ENCODE data around the gene PPARA.
"Not testable (repeated sequence)": the region's sequence is repeated elsewhere in the genome, so short reads cannot be mapped to it uniquely, and the experiment has no call there.

Gene PPARA

GRCh38 chr22:46263216-46263590, 112.9 kb downstream of the PPARA start, which contains the start of gene PKDREJ:
Gene PKDREJ (minus strand): TSS chr22:46263343. CDS start chr22:46263322, 21 bp downstream.
- Mint-ChIP-seq H3K4me3 (no peak within 1 kb of the TSS), H3K36me3 (no peaks in the 10 kb centered on the region), H3K4me1 (peaks cover 9% of the 10 kb centered on the region), H3K27me3 (peaks cover 49% of the 10 kb centered on the region), H3K9me3 (no peaks in the 10 kb centered on the region), H3K27ac (no peak within 1 kb of the TSS)
- ATAC-seq, result peak; percentile 14

GRCh38 chr22:46264520-46264919, 114.2 kb downstream of the PPARA start:
- ATAC-seq, H3K27ac Mint-ChIP-seq, H3K36me3 Mint-ChIP-seq, H3K9me3 Mint-ChIP-seq, H3K4me3 Mint-ChIP-seq: not testable (repeated sequence)
- peaks cover 42% of the 10 kb centered on the region for H3K27me3 Mint-ChIP-seq
- H3K4me1 Mint-ChIP-seq, result peaks cover 16% of the 10 kb centered on the region

- H3K27me3 Mint-ChIP-seq, result peaks cover 34% of the 10 kb centered on the region
- H3K27ac Mint-ChIP-seq, H3K36me3 Mint-ChIP-seq, H3K9me3 Mint-ChIP-seq, H3K4me3 Mint-ChIP-seq, ATAC-seq: not testable (repeated sequence)
- H3K4me1 Mint-ChIP-seq, result peaks cover 23% of the 10 kb centered on the region
These were observed 115.3 kb downstream of the PPARA start for GRCh38 chr22:46265627-46266026.

GRCh38 chr22:46267431-46268279, 117.3 kb downstream of the PPARA start, which contains the start of gene TTC38:
Gene TTC38 (plus strand): TSS chr22:46268008. CDS start chr22:46268040, 32 bp downstream.
- peak; percentile 88 for ATAC-seq
- Mint-ChIP-seq H3K27me3 (peaks cover 16% of the 10 kb centered on the region), H3K27ac (peak within 1 kb of the TSS; percentile 76), H3K4me3 (peak within 1 kb of the TSS; percentile 92), H3K4me1 (peaks cover 23% of the 10 kb centered on the region), H3K36me3 (no peaks in the 10 kb centered on the region), H3K9me3 (no peaks in the 10 kb centered on the region)

- H3K27me3 Mint-ChIP-seq, result peaks cover under 1% of the 10 kb centered on the region
- no peak overlapping the region for H3K27ac Mint-ChIP-seq
- no peak overlapping the region for H3K4me3 Mint-ChIP-seq
- ATAC-seq, result no peak
- H3K4me1 Mint-ChIP-seq, result peaks cover 23% of the 10 kb centered on the region
- H3K9me3 Mint-ChIP-seq, result no peaks in the 10 kb centered on the region
- peaks cover 5% of the 10 kb centered on the region for H3K36me3 Mint-ChIP-seq
These were observed 119.2 kb downstream of the PPARA start for GRCh38 chr22:46269564-46269963.

- Mint-ChIP-seq H3K4me1 (peaks cover 21% of the 10 kb centered on the region), H3K27ac (no peak overlapping the region), H3K4me3 (no peak overlapping the region), H3K27me3 (no peaks in the 10 kb centered on the region), H3K9me3 (no peaks in the 10 kb centered on the region), H3K36me3 (peaks cover 19% of the 10 kb centered on the region)
- no peak for ATAC-seq
These were observed 121.9 kb downstream of the PPARA start for GRCh38 chr22:46272196-46272595.

- no peak overlapping the region for H3K4me3 Mint-ChIP-seq
- H3K36me3 Mint-ChIP-seq, result peaks cover 23% of the 10 kb centered on the region
- no peaks in the 10 kb centered on the region for H3K9me3 Mint-ChIP-seq
- H3K27me3 Mint-ChIP-seq, result no peaks in the 10 kb centered on the region
- H3K27ac Mint-ChIP-seq, result no peak overlapping the region
- no peak for ATAC-seq
- peaks cover 16% of the 10 kb centered on the region for H3K4me1 Mint-ChIP-seq
These were observed 122.6 kb downstream of the PPARA start for GRCh38 chr22:46272762-46273431.

- H3K4me1 Mint-ChIP-seq, result peaks cover 14% of the 10 kb centered on the region
These were observed 123.3 kb downstream of the PPARA start for GRCh38 chr22:46273432-46274148.

GRCh38 chr22:46274381-46274780, 124.1 kb downstream of the PPARA start:
- Mint-ChIP-seq H3K4me3 (no peak overlapping the region), H3K9me3 (no peaks in the 10 kb centered on the region), H3K4me1 (peaks cover 15% of the 10 kb centered on the region), H3K36me3 (peaks cover 34% of the 10 kb centered on the region), H3K27me3 (no peaks in the 10 kb centered on the region), H3K27ac (no peak overlapping the region)
- ATAC-seq, result no peak

More at GRCh38 chr22:46273432-46274148, 123.3 kb downstream of the PPARA start:
- H3K27ac Mint-ChIP-seq, result no peak overlapping the region
- H3K9me3 Mint-ChIP-seq, result no peaks in the 10 kb centered on the region
- peaks cover 30% of the 10 kb centered on the region for H3K36me3 Mint-ChIP-seq
- ATAC-seq, result no peak
- H3K4me3 Mint-ChIP-seq, result no peak overlapping the region
- H3K27me3 Mint-ChIP-seq, result no peaks in the 10 kb centered on the region

GRCh38 chr22:46275455-46276122, 125.3 kb downstream of the PPARA start:
- H3K27ac Mint-ChIP-seq, result no peak overlapping the region
- ATAC-seq, result no peak
- peaks cover 16% of the 10 kb centered on the region for H3K4me1 Mint-ChIP-seq
- H3K36me3 Mint-ChIP-seq, result peaks cover 40% of the 10 kb centered on the region
- H3K4me3 Mint-ChIP-seq, result no peak overlapping the region
- H3K27me3 Mint-ChIP-seq, result no peaks in the 10 kb centered on the region
- H3K9me3 Mint-ChIP-seq, result no peaks in the 10 kb centered on the region

GRCh38 chr22:46276563-46276962, 126.2 kb downstream of the PPARA start:
- no peaks in the 10 kb centered on the region for H3K27me3 Mint-ChIP-seq
- H3K36me3 Mint-ChIP-seq, result peaks cover 41% of the 10 kb centered on the region
- no peak for ATAC-seq
- H3K27ac Mint-ChIP-seq, result no peak overlapping the region
- H3K4me3 Mint-ChIP-seq, result no peak overlapping the region
- H3K9me3 Mint-ChIP-seq, result no peaks in the 10 kb centered on the region
- peaks cover 26% of the 10 kb centered on the region for H3K4me1 Mint-ChIP-seq

- no peak overlapping the region for H3K27ac Mint-ChIP-seq
- ATAC-seq, result no peak
- no peaks in the 10 kb centered on the region for H3K27me3 Mint-ChIP-seq
- peaks cover 47% of the 10 kb centered on the region for H3K36me3 Mint-ChIP-seq
- no peaks in the 10 kb centered on the region for H3K9me3 Mint-ChIP-seq
- peaks cover 32% of the 10 kb centered on the region for H3K4me1 Mint-ChIP-seq
- H3K4me3 Mint-ChIP-seq, result no peak overlapping the region
These were observed 128.6 kb downstream of the PPARA start for GRCh38 chr22:46278656-46279645.

GRCh38 chr22:46280063-46280817, 129.9 kb downstream of the PPARA start:
- peaks cover 32% of the 10 kb centered on the region for H3K4me1 Mint-ChIP-seq
- H3K9me3 Mint-ChIP-seq, result no peaks in the 10 kb centered on the region
- no peak overlapping the region for H3K4me3 Mint-ChIP-seq
- ATAC-seq, result no peak
- peak overlapping the region; percentile 58 for H3K27ac Mint-ChIP-seq
- H3K36me3 Mint-ChIP-seq, result peaks cover 48% of the 10 kb centered on the region
- no peaks in the 10 kb centered on the region for H3K27me3 Mint-ChIP-seq
